ENCODE data around the gene NSMCE3.
"Not testable (repeated sequence)": the region's sequence is repeated elsewhere in the genome, so short reads cannot be mapped to it uniquely, and the experiment has no call there.

The NSMCE3 gene

GRCh38 chr15:29268706-29269484, 727 bp downstream of the NSMCE3 start:
- peak; percentile 9 for DNase-seq

- no peak for DNase-seq
These were observed 3.5 kb downstream of the NSMCE3 start for GRCh38 chr15:29266052-29266582.

- DNase-seq = no peak
These were observed 6.3 kb downstream of the NSMCE3 start for GRCh38 chr15:29263289-29263688.

GRCh38 chr15:29262738-29263137, 6.9 kb downstream of the NSMCE3 start:
- DNase-seq = no peak

- DNase-seq = no peak
These were observed 8.7 kb downstream of the NSMCE3 start for GRCh38 chr15:29260896-29261295.

- DNase-seq = no peak
These were observed 10.4 kb downstream of the NSMCE3 start for GRCh38 chr15:29259233-29259632.

GRCh38 chr15:29252234-29252633, 17.4 kb downstream of the NSMCE3 start:
- DNase-seq = no peak

GRCh38 chr15:29244544-29244943, 25.1 kb downstream of the NSMCE3 start:
- no peak for DNase-seq

GRCh38 chr15:29244123-29244522, 25.5 kb downstream of the NSMCE3 start:
- DNase-seq = no peak

- DNase-seq = no peak
These were observed 27.0 kb downstream of the NSMCE3 start for GRCh38 chr15:29242456-29243242.

- DNase-seq = no peak
These were observed 28.4 kb downstream of the NSMCE3 start for GRCh38 chr15:29241207-29241606.

GRCh38 chr15:29239395-29239794, 30.2 kb downstream of the NSMCE3 start:
- DNase-seq = no peak

- DNase-seq = no peak
These were observed 36.1 kb downstream of the NSMCE3 start for GRCh38 chr15:29233566-29233965.

GRCh38 chr15:29226436-29227208, 43.0 kb downstream of the NSMCE3 start:
- peak; percentile 16 for DNase-seq

GRCh38 chr15:29225534-29226234, 43.9 kb downstream of the NSMCE3 start:
- DNase-seq = no peak

GRCh38 chr15:29224987-29225363, 44.6 kb downstream of the NSMCE3 start:
- not testable (repeated sequence) for DNase-seq

- not testable (repeated sequence) for DNase-seq
These were observed 45.2 kb downstream of the NSMCE3 start for GRCh38 chr15:29224235-29224986.

- DNase-seq = no peak
These were observed 46.0 kb downstream of the NSMCE3 start for GRCh38 chr15:29223640-29224039.

GRCh38 chr15:29222129-29222853, 47.3 kb downstream of the NSMCE3 start:
- DNase-seq = no peak

- DNase-seq = no peak
These were observed 48.8 kb downstream of the NSMCE3 start for GRCh38 chr15:29220852-29221251.

- no peak for DNase-seq
These were observed 52.7 kb downstream of the NSMCE3 start for GRCh38 chr15:29216955-29217354.
